ENCODE results near the gene RNASE4. TPM values are rescaled to one million over a fixed set of nuclear protein-coding genes. Genes with fewer than 3 reads are reported as not detected.

RNASE4 gene
- total RNA-seq, 1 experiment from 2014 or later: 3.9 TPM

DNA sequence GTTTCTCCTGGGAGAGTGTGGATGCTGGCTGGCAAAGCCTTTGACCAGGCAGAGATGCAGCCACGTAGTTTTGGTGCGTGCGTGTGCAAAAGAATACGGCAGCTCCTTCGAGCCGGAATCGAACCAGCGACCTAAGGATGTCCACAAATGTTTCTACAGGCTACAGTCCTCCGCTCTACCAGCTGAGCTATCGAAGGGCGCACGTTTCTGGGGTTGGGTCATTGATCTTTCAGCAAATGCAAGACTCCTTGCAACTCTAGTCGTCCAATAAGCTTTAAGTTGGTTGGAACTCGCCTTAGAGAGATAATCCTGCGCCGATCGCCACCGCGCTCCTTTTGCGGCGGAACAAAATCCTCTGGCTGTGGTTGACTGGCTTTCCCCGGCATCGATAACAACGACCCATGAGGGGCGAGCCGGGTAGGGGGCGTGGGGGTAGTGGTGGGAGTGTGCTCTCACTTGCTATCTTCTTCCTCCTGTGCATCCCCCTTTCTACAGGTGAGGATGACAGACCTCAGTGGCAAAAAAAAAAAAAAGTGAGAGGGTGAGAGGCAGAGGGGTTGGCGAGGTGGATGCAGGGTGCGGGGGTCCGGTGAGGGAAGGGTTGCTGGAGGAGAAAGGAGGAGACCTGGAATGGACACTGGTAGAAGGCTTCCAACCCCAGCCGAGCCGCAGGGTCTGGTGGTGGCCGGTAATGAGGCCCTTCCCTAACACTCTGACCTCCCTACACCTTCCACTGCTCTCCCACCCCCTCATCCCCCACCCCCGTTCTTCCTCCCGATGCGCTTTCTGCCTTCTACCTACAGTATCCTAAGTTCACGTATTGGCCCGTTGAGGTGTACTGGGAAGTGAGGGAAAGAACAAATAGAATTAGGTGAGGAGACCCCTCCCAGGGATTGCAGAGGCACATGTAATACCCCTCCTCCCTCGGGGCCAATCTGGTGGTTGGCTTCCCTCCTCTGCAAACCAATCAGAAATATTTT is 31.1 kb upstream of the RNASE4 start:
- no TSS peak for BruUV-seq (replicated peaks)
- Histone ChIP-seq H3K9me2 (ENCODE audit: insufficient read depth) (no peaks in the 10 kb centered on the region), H3K9me3 (ENCODE audit: control insufficient read depth in 1 of 2, insufficient read depth in 1 of 2, low read depth in 1 of 2, low read length in 2 of 2) (no peaks in the 10 kb centered on the region), H3K27me3 (ENCODE audit: insufficient read depth, low read length) (no peaks in the 10 kb centered on the region), H2AFZ (ENCODE audit: low read depth, low read length, poor library complexity, severe bottlenecking) (peak overlapping the region; percentile 75), H3K9ac (ENCODE audit: low read length) (peak overlapping the region; percentile 38; the same call in 1 of the 2 replicates), H4K20me1 (ENCODE audit: insufficient read depth) (no peaks in the 10 kb centered on the region), H3K4me2 (ENCODE audit: low read length) (peak overlapping the region; percentile 69), H3K79me2 (ENCODE audit: insufficient read depth, low read length) (no peaks in the 10 kb centered on the region), H3K36me3 (ENCODE audit: control insufficient read depth in 1 of 2, insufficient read depth in 2 of 2, low read length in 2 of 2) (no peaks in the 10 kb centered on the region), H3K4me1 (ENCODE audit: control insufficient read depth in 1 of 2, insufficient read depth in 2 of 2, low read length in 2 of 2) (peaks cover 6 to 29% of the 10 kb centered on the region in 2 experiments), H3K4me3 (replicated peaks in 1 of 2; ENCODE audit: low read depth in 1 of 2, low read length in 2 of 2) (peak overlapping the region; percentile 38 to 42), H3K27ac (ENCODE audit: low read depth, low read length) (no peak overlapping the region)
- intact Hi-C loops (cut with micrococcal nuclease): loop anchor here (1.0 kb wide), 1 partner anchor 20 kb away; no protein-coding TSS in a partner anchor
- RAD21 ChIA-PET (ENCODE audit: low non-redundant PET in 1 of 2, low total read pairs in 2 of 2, uncharacterized antibody in 2 of 2, unreplicated experiment in 2 of 2): interaction anchor here (0.5 to 1.6 kb wide), 8 partner anchors 21 to 878 kb away, joined by 3 to 4 read pairs (median 3); partner anchors contain the start of gene PARP2 (in 1 of the 2)
- ATAC-seq (peak; percentile 63), DNase-seq (ENCODE audit: low read depth, low spot score) (peak; percentile 91)
- POLR2A ChIA-PET: interaction anchor here (0.7 to 3.2 kb wide), 5 partner anchors 10 to 310 kb away, joined by 3 to 25 read pairs (median 4); partner anchors contain the start of genes PARP2 and RNASE4
- CTCF ChIA-PET: interaction anchor here (0.6 to 2.1 kb wide), 10 partner anchors 10 to 451 kb away, joined by 3 to 11 read pairs (median 4); partner anchors contain the start of gene RNASE4
- no peak for TF ChIP-seq POLR2A (IDR thresholded peaks at IDR 0.05; ENCODE audit: borderline replicate concordance, extremely low read depth, insufficient read depth, insufficient read length)
- TF ChIP-seq ZBTB33 (IDR thresholded peaks at IDR 0.05; ENCODE audit: extremely low read depth, insufficient replicate concordance, low read length): no peak
- TF ChIP-seq SRF (IDR thresholded peaks at IDR 0.05; ENCODE audit: low read depth): no peak
- TF ChIP-seq, protein P1, sequence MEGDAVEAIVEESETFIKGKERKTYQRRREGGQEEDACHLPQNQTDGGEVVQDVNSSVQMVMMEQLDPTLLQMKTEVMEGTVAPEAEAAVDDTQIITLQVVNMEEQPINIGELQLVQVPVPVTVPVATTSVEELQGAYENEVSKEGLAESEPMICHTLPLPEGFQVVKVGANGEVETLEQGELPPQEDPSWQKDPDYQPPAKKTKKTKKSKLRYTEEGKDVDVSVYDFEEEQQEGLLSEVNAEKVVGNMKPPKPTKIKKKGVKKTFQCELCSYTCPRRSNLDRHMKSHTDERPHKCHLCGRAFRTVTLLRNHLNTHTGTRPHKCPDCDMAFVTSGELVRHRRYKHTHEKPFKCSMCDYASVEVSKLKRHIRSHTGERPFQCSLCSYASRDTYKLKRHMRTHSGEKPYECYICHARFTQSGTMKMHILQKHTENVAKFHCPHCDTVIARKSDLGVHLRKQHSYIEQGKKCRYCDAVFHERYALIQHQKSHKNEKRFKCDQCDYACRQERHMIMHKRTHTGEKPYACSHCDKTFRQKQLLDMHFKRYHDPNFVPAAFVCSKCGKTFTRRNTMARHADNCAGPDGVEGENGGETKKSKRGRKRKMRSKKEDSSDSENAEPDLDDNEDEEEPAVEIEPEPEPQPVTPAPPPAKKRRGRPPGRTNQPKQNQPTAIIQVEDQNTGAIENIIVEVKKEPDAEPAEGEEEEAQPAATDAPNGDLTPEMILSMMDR (IDR thresholded peaks at IDR 0.05 in 2 of 3, conservative IDR thresholded peaks at IDR 0.05 in 1 of 3; ENCODE audit: borderline replicate concordance in 1 of 3, insufficient read depth in 1 of 3, low read depth in 2 of 3, low read length in 2 of 3): no peak
- TF ChIP-seq EGR1 (IDR thresholded peaks at IDR 0.05; ENCODE audit: low read depth): no peak
- TF ChIP-seq CBX3 (IDR thresholded peaks at IDR 0.05; ENCODE audit: low read depth): peak; percentile 91
- TF ChIP-seq ZNF274 (IDR thresholded peaks at IDR 0.05; ENCODE audit: low read depth, low read length): no peak
- no peak for TF ChIP-seq SIN3A (IDR thresholded peaks at IDR 0.05; ENCODE audit: low read depth)
- no peak for TF ChIP-seq EZH2phosphoT487 (IDR thresholded peaks at IDR 0.05; ENCODE audit: borderline replicate concordance)
- no peak for TF ChIP-seq POLR2AphosphoS5 (IDR thresholded peaks at IDR 0.05; ENCODE audit: low read depth, low read length)
- TF ChIP-seq, protein P2, sequence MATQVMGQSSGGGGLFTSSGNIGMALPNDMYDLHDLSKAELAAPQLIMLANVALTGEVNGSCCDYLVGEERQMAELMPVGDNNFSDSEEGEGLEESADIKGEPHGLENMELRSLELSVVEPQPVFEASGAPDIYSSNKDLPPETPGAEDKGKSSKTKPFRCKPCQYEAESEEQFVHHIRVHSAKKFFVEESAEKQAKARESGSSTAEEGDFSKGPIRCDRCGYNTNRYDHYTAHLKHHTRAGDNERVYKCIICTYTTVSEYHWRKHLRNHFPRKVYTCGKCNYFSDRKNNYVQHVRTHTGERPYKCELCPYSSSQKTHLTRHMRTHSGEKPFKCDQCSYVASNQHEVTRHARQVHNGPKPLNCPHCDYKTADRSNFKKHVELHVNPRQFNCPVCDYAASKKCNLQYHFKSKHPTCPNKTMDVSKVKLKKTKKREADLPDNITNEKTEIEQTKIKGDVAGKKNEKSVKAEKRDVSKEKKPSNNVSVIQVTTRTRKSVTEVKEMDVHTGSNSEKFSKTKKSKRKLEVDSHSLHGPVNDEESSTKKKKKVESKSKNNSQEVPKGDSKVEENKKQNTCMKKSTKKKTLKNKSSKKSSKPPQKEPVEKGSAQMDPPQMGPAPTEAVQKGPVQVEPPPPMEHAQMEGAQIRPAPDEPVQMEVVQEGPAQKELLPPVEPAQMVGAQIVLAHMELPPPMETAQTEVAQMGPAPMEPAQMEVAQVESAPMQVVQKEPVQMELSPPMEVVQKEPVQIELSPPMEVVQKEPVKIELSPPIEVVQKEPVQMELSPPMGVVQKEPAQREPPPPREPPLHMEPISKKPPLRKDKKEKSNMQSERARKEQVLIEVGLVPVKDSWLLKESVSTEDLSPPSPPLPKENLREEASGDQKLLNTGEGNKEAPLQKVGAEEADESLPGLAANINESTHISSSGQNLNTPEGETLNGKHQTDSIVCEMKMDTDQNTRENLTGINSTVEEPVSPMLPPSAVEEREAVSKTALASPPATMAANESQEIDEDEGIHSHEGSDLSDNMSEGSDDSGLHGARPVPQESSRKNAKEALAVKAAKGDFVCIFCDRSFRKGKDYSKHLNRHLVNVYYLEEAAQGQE (IDR thresholded peaks at IDR 0.05; ENCODE audit: low read depth): no peak
- peak; percentile 74 for TF ChIP-seq MAX (IDR thresholded peaks at IDR 0.05)
- TF ChIP-seq FOSL1 (IDR thresholded peaks at IDR 0.05; ENCODE audit: low read depth): no peak
- no peak for TF ChIP-seq ZFX (IDR thresholded peaks at IDR 0.05)
- no peak for TF ChIP-seq EZH2 (IDR thresholded peaks at IDR 0.05)
- TF ChIP-seq YY1 (IDR thresholded peaks at IDR 0.05; ENCODE audit: extremely low read depth, insufficient replicate concordance, low read depth, low read length): no peak
- no peak for TF ChIP-seq ELF1 (IDR thresholded peaks at IDR 0.05; ENCODE audit: borderline replicate concordance, low read depth)
- no peak for TF ChIP-seq JUND (IDR thresholded peaks at IDR 0.05)
